Measurements from ENCODE around the gene FABP2. TPM values are rescaled to one million over a fixed set of nuclear protein-coding genes. Genes with fewer than 3 reads are reported as not detected.
"Not testable (repeated sequence)": the region's sequence is repeated elsewhere in the genome, so short reads cannot be mapped to it uniquely, and the experiment has no call there.

FABP2 gene
- total and polyA plus RNA-seq, 2 experiments from 2014 or later = not detected

DNA sequence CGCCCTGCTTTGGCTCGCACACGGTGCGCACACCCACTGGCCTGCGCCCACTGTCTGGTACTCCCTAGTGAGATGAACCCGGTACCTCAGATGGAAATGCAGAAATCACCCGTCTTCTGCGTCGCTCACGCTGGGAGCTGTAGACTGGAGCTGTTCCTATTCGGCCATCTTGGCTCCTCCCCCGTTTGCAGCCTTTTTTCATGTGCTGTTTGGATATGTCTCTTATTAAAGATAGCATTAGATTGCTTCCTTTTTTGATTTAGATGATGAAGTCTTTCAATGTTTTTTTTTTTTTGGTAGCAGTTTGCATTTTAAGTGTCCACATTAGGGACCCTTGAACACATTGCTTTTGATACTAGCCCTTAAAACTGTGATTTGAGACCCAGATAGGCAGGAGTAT, 42.0 kb downstream of the FABP2 start:
- peak overlapping the region; percentile 57 for H3K4me3 ChIP-seq
- H3K27me3 Mint-ChIP-seq (ENCODE audit: insufficient read depth, low read depth, poor library complexity); H3F3A ChIP-seq (replicated peaks; ENCODE audit: low read depth); H3K27me3 ChIP-seq (ENCODE audit: insufficient read depth); H3K36me3 ChIP-seq (ENCODE audit: insufficient read depth); H3K9me3 Mint-ChIP-seq; H3K4me1 ChIP-seq (ENCODE audit: insufficient read depth); H3K9me2 ChIP-seq (ENCODE audit: insufficient read depth); H2AFZ ChIP-seq; ATAC-seq; H4K20me1 ChIP-seq (replicated peaks; ENCODE audit: insufficient read depth): not testable (repeated sequence)
- peaks cover 15% of the 10 kb centered on the region for H3K36me3 Mint-ChIP-seq (ENCODE audit: low read depth)
- H3K27ac Mint-ChIP-seq = peak overlapping the region; percentile 98
- peak overlapping the region; percentile 65 for H3K4me2 ChIP-seq
- peaks cover 13% of the 10 kb centered on the region for H3K4me1 Mint-ChIP-seq
- H3K79me2 ChIP-seq (replicated peaks; ENCODE audit: insufficient read depth) = peaks cover 15% of the 10 kb centered on the region
- peak overlapping the region; percentile 81; the same call in 1 of the 2 replicates for H3K27ac ChIP-seq (ENCODE audit: low read depth)
- peak; percentile 45 for DNase-seq (ENCODE audit: low spot score)
- peak overlapping the region; percentile 49 for H3K4me3 Mint-ChIP-seq

GRCh38 chr4:119279541-119279940, 42.4 kb downstream of the FABP2 start:
- peaks cover 15% of the 10 kb centered on the region for H3K79me2 ChIP-seq (replicated peaks; ENCODE audit: insufficient read depth)
- H3K36me3 ChIP-seq (ENCODE audit: insufficient read depth); H3K9me3 Mint-ChIP-seq; H3K27me3 ChIP-seq (ENCODE audit: insufficient read depth); H3K27me3 Mint-ChIP-seq (ENCODE audit: insufficient read depth, low read depth, poor library complexity); H2AFZ ChIP-seq; DNase-seq (ENCODE audit: low spot score); ATAC-seq; H3F3A ChIP-seq (replicated peaks; ENCODE audit: low read depth); H4K20me1 ChIP-seq (replicated peaks; ENCODE audit: insufficient read depth); H3K9me2 ChIP-seq (ENCODE audit: insufficient read depth); H3K4me1 ChIP-seq (ENCODE audit: insufficient read depth): not testable (repeated sequence)
- peaks cover 15% of the 10 kb centered on the region for H3K36me3 Mint-ChIP-seq (ENCODE audit: low read depth)
- H3K4me3 Mint-ChIP-seq = peak overlapping the region; percentile 49
- peaks cover 11% of the 10 kb centered on the region for H3K4me1 Mint-ChIP-seq
- H3K27ac ChIP-seq (ENCODE audit: low read depth) = peak overlapping the region; percentile 81; the same call in 1 of the 2 replicates
- H3K4me3 ChIP-seq = peak overlapping the region; percentile 57
- peak overlapping the region; percentile 98 for H3K27ac Mint-ChIP-seq
- H3K4me2 ChIP-seq = peak overlapping the region; percentile 65
- TF ChIP-seq POLR2AphosphoS5 (IDR thresholded peaks at IDR 0.05; ENCODE audit: low read depth) = 0 out of 2 replicates have a peak, but pooled peaks have one; percentile 17

- no peak overlapping the region for H3K27ac Mint-ChIP-seq
- H2AFZ ChIP-seq = no peak overlapping the region
- H3K4me2 ChIP-seq = no peak overlapping the region
- TF ChIP-seq ZNF462 (CRISPR knock-in tag; IDR thresholded peaks at IDR 0.05) (no peak), STAT1 (IDR thresholded peaks at IDR 0.05; ENCODE audit: unreplicated experiment) (no peak), ZNF114 (CRISPR knock-in tag; IDR thresholded peaks at IDR 0.05) (no peak)
- H3K27me3 Mint-ChIP-seq (ENCODE audit: insufficient read depth, low read depth, poor library complexity) = peaks cover 2% of the 10 kb centered on the region
- no peak overlapping the region for H3K4me3 Mint-ChIP-seq
- no peaks in the 10 kb centered on the region for H3K9me2 ChIP-seq (ENCODE audit: insufficient read depth)
- H3K27ac ChIP-seq (ENCODE audit: low read depth) = no peak overlapping the region
- H3K9me3 Mint-ChIP-seq = peaks cover 2% of the 10 kb centered on the region; the same call in 2 of the 3 replicates
- no peaks in the 10 kb centered on the region for H3K4me1 Mint-ChIP-seq
- no peak overlapping the region for H3K4me3 ChIP-seq
- no peaks in the 10 kb centered on the region for H3F3A ChIP-seq (replicated peaks; ENCODE audit: low read depth)
- peaks cover 35% of the 10 kb centered on the region for H3K36me3 Mint-ChIP-seq (ENCODE audit: low read depth)
- no peaks in the 10 kb centered on the region for H4K20me1 ChIP-seq (replicated peaks; ENCODE audit: insufficient read depth)
- DNase-seq (ENCODE audit: low spot score) (no peak), ATAC-seq (no peak)
- no peaks in the 10 kb centered on the region for H3K79me2 ChIP-seq (replicated peaks; ENCODE audit: insufficient read depth)
- no peaks in the 10 kb centered on the region for H3K27me3 ChIP-seq (ENCODE audit: insufficient read depth)
- peaks cover 25% of the 10 kb centered on the region for H3K36me3 ChIP-seq (ENCODE audit: insufficient read depth)
- no peaks in the 10 kb centered on the region for H3K4me1 ChIP-seq (ENCODE audit: insufficient read depth)
These were observed 50.4 kb downstream of the FABP2 start for GRCh38 chr4:119271361-119272085.
